ENCODE measurements around the gene ZBTB34.

The ZBTB34 gene

DNA sequence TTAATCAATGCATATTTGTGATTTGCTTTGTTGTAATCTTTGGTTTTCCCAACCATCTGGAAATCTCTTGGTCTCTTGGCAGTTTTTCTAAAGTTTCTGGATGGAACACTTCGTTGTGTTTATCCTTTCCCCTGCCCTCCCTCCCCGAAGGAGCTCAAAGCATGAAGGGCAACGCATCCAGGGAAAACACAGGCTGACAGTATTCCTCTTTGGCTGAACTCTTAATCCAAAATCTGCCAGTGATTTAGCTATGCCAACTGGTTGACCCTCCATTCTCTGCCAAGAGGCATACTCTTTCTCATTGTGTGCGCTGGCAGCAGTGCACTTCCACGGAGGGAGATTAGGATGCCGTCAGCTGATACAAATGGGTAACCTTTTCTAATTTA, 20.5 kb downstream of the ZBTB34 start:
- no peak overlapping the region for H3K4me3 ChIP-seq (ENCODE audit: low read depth, low read length)
- TF ChIP-seq, protein P1, sequence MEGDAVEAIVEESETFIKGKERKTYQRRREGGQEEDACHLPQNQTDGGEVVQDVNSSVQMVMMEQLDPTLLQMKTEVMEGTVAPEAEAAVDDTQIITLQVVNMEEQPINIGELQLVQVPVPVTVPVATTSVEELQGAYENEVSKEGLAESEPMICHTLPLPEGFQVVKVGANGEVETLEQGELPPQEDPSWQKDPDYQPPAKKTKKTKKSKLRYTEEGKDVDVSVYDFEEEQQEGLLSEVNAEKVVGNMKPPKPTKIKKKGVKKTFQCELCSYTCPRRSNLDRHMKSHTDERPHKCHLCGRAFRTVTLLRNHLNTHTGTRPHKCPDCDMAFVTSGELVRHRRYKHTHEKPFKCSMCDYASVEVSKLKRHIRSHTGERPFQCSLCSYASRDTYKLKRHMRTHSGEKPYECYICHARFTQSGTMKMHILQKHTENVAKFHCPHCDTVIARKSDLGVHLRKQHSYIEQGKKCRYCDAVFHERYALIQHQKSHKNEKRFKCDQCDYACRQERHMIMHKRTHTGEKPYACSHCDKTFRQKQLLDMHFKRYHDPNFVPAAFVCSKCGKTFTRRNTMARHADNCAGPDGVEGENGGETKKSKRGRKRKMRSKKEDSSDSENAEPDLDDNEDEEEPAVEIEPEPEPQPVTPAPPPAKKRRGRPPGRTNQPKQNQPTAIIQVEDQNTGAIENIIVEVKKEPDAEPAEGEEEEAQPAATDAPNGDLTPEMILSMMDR (IDR thresholded peaks at IDR 0.05; ENCODE audit: low read depth, low read length) = no peak
- no peak for DNase-seq (ENCODE audit: low read depth, low spot score)
- in situ Hi-C loops (cut with HindIII; ENCODE audit: low sequenced_read_pairs) = no loop called here

DNA sequence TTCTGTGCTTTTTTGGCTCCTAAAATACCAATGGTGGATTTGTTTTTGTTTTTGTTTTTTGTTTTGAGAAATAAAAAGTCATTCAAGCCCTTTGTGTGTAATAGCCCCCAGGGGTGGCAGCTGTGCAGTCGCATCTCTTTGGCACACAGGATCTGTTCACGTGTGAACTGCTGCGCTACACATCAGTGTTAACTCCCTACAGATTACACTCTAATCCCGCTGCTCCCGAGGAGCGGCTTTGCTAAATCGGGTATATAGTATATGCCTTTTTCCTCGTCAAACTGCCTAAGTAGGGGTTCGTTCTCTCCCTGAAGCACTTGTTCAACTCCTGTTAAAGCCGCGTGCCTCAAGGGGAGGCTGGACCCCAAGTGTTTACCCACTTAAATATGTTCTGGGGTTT, 22.3 kb downstream of the ZBTB34 start:
- TF ChIP-seq, protein P1 (IDR thresholded peaks at IDR 0.05; ENCODE audit: low read depth, low read length) = no peak
- no peak for DNase-seq (ENCODE audit: low read depth, low spot score)
- in situ Hi-C loops (cut with HindIII; ENCODE audit: low sequenced_read_pairs) = no loop called here
- no peak overlapping the region for H3K4me3 ChIP-seq (ENCODE audit: low read depth, low read length)

- no peak overlapping the region for H3K4me3 ChIP-seq (ENCODE audit: low read depth, low read length)
- in situ Hi-C loops (cut with HindIII; ENCODE audit: low sequenced_read_pairs) = no loop called here
- DNase-seq (ENCODE audit: low read depth, low spot score) = no peak
- TF ChIP-seq, protein P1 (IDR thresholded peaks at IDR 0.05; ENCODE audit: low read depth, low read length) = no peak
Measured at GRCh38 chr9:126883636-126884035, 23.2 kb downstream of the ZBTB34 start.

- DNase-seq (ENCODE audit: low read depth, low spot score) = no peak
- H3K4me3 ChIP-seq (ENCODE audit: low read depth, low read length) = no peak overlapping the region
- TF ChIP-seq, protein P1 (IDR thresholded peaks at IDR 0.05; ENCODE audit: low read depth, low read length) = no peak
- in situ Hi-C loops (cut with HindIII; ENCODE audit: low sequenced_read_pairs) = no loop called here
Measured at GRCh38 chr9:126885131-126885641, 24.7 kb downstream of the ZBTB34 start.

- TF ChIP-seq, protein P1 (IDR thresholded peaks at IDR 0.05; ENCODE audit: low read depth, low read length) = no peak
- DNase-seq (ENCODE audit: low read depth, low spot score) = no peak
- in situ Hi-C loops (cut with HindIII; ENCODE audit: low sequenced_read_pairs) = no loop called here
- no peak overlapping the region for H3K4me3 ChIP-seq (ENCODE audit: low read depth, low read length)
Measured at GRCh38 chr9:126886034-126886822, 25.8 kb downstream of the ZBTB34 start.

DNA sequence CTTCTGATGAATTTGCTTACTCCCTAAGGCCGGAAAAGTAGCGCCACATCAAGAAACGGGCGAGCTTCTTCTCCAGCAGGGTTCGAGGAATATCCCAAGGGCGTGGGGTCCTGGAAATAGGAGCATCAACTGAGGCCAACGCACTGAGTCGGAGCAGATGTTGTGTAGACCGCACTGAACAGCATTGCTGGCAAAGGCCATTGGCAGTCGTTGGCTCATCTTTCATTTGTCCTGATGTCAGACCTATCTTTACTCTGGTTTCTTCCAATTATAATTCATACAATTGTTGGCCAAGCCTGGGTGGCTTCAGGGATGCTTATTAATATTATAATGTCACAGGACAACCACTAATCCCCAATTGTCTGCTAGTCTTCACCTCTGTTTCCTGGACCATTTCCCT, 26.5 kb downstream of the ZBTB34 start:
- in situ Hi-C loops (cut with HindIII; ENCODE audit: low sequenced_read_pairs) = no loop called here
- TF ChIP-seq, protein P1 (IDR thresholded peaks at IDR 0.05; ENCODE audit: low read depth, low read length) = no peak
- no peak overlapping the region for H3K4me3 ChIP-seq (ENCODE audit: low read depth, low read length)
- no peak for DNase-seq (ENCODE audit: low read depth, low spot score)

Data from astrocyte of the spinal cord (primary cell).